NCI-H1092 (cell line): Measurements from ENCODE around the gene PPIA.
"Not testable (repeated sequence)": the region's sequence is repeated elsewhere in the genome, so short reads cannot be mapped to it uniquely, and the experiment has no call there.

Source experiments
- DNase-seq: peaks from one replicate; lab custom pipeline; 2025; lab: John Stamatoyannopoulos, UW

Gene PPIA

DNA sequence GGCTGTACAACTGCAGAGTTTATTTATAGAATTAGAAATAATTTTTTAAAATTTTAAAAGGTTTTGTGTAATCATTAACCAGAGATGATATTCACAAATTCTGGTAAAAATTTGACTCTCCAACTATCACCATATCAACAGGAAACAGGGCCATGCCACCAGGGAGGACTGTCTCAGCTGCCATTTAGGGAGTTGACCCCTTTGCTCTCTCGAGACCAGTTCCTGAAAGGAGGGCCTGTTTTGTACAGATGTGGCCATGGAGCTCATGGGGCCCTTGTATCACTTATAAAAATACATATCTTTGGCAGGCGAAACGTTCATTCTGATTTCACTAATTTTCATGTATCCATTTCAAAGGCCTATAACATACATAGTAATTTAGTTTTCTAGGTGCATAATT, 31.1 kb downstream of the PPIA start:
- DNase-seq, result no peak

DNA sequence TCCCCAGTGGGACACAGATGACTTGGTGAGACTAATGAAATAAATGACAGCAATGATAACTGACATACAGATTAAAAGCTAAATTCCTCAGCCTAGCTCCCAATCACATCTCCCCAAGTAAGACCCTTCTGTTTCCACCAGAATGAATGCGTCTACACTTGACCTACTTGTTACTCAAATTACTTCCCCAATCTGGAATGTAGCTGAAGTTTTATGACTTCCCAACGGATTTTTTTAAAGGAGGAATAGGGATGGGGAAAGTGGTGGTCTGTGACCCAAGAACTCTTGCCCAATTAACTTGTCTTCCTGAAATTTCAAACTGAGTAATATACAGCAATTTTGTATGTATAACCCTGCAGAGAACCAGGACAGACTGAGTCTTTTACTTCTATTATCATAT, 42.3 kb downstream of the PPIA start:
- no peak for DNase-seq

DNA sequence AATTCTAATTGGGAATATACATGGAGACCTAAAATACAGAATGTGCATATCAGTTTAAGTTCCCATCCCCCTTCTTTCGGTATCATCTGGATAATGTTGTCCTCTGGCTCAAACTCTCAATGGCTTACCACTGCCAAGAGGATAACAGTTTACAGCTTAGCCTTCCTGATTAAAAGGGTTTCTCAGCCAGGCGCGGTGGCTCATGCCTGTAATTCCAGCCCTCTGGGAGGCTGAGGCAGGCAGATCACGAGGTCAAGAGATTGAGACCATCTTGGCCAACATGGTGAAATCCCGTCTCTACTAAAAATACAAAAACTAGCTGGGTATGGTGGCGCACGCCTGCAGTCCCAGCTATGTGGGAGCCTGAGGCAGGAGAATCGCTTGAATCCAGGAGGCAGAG, 46.2 kb downstream of the PPIA start:
- DNase-seq, result not testable (repeated sequence)

DNA sequence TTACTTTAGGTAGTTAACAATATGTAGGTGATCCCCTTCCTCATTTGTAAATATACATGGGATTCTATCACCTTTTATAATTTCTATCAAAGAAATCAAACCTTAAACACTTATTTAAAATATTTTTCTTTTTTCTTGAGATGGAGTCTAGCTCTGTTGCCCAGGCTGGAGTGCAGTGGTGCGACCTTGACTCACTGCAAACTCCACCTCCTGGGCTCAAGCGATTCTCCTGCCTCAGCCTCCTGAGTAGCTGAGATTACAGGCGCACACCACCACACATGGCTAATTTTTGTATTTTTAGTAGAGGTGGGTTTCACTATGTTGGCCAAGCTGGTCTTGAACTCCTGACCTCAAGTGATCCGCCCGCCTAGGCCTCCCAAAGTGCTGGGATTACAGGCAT, 47.0 kb downstream of the PPIA start:
- not testable (repeated sequence) for DNase-seq

DNA sequence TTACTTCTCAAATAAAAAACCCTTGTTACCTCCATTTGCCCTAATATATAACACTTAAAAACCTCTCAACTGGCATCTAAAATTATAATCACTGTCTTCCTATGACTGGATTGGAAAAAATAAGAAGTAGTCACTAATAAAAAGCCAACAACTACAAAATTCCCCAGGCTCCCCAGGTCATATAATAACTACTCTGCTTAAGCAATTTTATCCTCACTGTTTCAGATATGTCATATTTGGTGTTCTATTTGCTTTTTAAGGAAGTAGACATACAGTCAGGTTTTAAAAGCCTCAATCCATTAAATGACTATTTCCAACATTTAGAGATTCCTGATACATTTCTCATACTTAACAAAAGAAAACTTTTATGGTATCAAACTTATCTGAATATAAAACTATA, 49.0 kb downstream of the PPIA start:
- no peak for DNase-seq

DNA sequence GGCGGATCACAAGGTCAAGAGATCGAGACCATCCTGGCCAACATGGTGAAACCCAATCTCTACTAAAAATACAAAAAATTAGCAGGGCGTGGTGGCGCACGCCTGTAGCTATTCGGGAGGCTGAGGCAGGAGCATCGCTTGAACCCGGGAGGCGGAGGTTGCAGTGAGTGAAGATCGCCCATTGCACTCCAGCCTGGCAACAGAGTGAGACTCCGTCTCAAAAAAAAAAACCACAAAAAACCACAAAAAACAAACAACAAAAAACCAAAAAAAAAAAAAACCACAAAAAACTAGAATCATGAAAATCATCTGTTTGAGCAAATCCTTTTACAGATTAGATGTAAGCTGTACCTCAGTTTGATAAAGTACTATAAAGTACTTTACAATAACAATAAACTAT, 49.9 kb downstream of the PPIA start:
- DNase-seq, result not testable (repeated sequence)

DNA sequence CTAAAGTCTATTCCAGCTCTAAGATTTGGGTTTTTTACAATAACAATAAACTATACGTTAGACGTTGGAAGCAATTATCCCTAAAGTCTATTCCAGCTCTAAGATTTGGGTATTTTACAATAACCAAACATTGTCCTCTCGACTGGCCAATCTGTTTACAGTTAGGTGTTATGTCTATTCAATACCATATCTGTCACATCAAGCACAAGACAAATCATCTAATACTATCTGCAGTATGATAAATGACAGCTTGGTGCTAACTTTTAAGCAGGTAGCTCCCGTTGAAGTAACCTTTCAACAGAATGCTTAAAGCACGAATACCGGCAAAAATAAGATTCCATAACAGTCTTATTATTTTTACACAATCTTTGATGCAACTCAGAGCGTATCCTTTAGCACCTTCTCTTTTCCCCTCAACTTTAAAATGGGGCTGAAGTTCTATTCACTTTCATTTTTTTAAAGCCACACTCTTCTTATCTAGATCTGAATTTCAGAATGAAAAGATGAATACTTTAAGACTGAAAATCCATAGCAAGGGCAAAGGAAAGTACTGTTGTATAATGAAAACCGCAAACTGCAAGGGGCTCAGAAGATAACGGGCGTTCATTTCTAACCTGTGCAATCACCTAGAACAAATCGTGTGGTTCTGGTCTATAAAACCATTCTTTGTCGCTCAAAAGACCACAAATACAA, 50.5 kb downstream of the PPIA start:
- DNase-seq, result no peak

DNA sequence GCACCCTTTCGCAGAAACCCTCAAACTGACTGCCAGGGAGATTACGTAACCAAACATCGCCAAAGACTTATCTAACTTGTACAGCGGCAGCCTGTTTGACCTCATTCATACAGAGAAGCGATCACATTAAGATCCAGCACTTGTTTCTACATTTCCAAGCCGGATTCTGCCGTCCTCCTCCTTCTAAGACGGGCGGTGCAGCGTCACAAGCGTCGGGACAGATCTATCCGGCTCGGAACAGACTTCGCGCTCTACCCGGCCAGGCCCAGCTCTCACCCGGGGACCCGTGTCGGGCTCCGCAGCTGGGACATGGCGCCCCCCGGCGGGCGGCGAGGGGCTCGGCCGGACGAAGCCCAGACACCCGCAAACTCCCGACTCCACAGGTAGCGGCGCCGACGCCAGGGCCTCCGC, 51.0 kb downstream of the PPIA start:
- peak; percentile 87 for DNase-seq

DNA sequence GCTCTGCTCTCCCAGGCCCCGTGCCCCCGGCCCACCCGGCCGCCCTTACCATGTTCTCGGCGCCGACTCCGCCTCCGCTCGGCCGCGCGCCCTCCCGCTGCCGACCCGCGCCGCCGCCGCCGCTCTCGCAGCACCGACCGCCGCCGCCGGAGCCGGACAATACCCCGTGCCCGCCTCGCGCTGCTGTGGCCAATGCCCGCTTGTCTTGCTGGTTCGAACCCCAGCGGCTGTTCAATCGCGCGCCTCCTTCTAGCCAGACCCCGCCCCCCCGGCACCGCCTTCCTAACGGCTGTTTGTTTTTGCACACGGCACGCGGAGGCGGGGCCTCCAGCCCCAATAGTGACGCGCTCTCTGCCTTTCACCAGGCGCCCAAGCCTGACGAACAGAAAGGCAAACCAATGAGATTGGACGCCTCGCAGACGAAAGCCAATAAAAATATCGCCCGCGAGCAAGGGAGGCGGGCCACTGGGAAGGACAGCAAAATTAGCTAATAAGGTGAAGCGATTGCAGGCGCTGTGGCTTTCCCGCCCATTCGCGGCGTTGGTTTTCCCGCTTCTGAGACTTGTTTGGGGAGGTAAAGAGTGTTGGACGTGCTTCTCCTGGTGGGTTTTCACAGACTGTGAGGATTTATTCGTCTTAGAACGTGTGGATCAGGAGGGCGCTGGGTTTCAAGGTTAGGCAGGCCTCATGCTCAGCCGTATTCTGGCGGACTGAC, 51.6 kb downstream of the PPIA start, which contains the start of gene H2AZ2:
Gene H2AZ2 (minus strand): TSS at position 168 of the 715 bp plus-strand sequence. CDS start 116 bp downstream, at position 52.
- peak; percentile 100 for DNase-seq

DNA sequence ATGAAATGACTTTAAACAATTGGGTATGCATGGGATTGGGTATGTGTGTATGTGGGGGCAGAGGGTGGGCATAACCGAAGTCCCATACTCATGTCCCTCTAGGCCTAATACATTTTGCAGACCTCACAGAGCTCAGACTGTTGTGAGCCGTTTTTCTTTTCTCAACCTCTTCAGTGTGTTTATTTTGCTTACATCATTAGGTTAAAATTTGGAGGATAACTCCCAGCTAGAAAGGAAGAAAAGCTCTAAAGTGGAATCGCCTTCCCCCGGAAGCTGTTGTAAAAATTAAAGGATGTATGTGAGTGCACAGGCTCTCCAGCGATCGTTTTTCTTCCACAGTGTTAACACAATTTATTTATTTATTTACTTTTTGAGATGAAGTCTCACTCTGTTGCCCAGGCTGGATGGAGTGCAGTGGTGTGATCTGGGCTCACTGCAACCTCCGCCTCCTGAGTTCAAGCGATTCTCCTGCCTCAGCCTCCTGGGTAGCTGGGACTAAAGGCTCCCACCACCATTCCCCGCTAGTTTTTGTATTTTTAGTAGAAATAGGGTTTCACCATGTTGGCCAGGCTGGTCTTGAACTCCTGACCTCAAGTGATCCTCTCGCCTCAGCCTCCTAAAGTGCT, 52.9 kb downstream of the PPIA start:
- no peak for DNase-seq

DNA sequence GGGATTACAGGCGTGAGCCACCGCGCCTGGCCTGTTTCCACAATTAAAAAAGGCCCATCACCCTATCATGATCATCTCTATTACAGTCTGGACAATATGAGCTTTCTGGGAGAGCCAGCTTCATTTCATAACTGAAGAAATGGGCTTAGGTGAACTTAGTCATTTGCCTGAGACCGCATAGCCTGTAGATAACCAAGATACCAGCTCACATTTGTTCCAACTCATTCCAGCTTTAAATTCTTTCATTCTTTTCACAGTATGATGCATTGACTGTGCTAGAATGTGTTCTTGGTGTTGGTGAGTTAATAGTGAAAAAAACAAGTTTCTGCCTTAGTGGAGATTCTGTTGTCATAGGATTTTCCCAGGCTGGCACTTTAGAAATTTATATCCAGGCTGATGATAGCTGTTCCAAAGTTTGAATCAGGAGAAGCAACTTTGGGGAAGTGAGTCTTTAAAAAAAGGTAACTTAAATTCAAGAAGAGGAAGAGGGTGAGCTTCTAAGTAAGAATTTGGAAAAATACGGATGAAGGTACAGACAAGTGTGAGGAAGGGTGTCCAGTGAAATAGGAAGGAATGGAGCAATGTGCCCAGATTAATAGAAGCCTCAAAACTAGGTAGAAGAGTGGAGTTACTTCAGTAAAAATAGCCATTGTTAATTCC, 53.5 kb downstream of the PPIA start:
- no peak for DNase-seq

DNA sequence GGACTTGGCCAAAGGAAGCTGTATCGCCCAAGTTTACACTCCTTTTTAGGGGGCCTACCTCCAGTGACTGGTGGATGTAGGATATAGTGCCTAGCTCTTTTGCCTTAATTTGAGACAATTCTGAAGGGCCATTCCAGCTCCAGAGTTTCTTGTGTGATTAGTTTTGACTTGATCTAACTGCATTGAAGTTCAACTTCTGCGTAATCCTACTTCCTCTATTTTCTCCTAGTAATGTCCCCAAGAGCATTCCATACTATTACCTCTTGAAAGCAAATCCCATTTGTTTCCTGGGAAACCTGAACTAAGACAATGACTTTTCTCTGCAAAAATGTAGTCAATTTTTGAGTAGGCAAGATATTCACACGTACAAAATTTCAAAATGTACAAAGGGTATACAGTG, 56.1 kb downstream of the PPIA start:
- no peak for DNase-seq
